ENCODE data around the gene AREL1.

Gene AREL1

DNA sequence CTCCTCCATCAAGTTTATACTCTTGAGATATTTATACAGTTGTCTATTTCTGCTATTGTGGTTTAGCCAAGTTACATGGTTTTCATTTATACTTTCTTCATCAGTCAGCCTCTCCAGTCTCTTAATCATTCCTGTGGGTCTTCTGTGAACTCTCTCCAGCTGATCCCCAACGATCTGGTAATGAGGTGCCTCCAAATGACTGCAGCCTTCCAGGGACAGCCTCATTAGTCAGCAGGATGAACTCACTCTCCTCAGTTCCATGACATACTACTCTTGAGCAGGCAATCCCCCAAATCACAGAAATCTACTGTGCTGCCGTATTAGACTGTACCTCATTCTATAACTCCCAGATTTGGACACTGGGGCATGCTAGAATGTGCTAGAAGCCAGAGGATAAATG is 15.3 kb downstream of the AREL1 start:
- no peak for DNase-seq (ENCODE audit: low read depth in 2 of 2)

DNA sequence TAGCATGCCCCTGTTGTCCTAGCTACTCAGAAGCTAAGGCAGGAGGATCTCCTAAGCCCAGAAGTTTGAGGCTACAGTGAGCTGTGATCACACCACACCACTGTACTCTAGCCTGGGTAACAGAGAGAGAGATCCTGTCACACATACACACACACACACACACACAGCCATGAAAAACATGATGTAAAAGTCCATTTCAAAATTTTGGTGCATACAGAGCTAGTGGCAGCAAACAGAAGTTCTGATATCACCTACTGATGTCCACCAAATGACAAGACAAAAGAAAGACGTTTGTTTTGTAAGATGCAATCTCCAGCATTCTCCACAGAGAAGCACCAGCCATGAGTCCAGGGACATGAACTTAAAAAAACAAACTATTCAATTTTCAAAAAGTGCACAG is 15.9 kb downstream of the AREL1 start:
- DNase-seq (ENCODE audit: low read depth in 2 of 2): no peak

DNA sequence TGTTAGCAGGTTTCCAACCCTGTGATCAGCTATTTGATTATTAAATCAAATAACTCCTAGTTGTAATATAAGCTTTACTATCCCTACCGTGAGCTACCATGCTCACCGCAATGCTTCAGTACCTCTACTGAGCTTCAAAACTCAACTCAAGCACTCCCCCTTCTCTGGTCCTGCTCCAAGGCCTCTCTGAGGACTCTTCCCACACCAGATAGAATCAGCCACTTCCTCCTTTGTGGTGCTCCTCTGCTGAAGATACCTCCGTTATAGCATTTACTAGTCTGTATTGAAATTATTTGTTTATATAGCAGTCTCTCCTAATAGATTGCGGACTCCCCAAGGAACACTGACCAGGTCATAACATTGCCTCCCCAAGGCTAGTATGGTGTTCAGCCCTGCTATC is 17.5 kb downstream of the AREL1 start:
- no peak for DNase-seq (ENCODE audit: low read depth in 2 of 2)

DNA sequence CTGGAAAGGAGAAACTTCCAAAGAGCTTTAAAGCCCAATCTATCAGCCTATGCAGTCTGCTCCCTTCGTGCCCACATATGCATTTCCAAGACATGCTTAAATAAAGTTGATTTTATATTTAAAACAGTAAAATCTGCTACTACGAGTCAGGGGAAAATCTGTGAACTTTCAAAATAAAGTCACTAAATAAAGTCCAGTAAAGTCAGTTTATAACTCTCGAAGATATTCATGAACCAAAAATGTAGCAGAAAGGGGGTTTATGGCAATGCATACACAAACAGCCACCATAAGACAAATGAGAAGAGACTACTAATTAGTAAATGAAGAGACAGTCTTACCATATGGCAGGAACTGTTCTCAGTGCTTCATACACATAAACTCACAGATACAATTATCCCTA is 19.7 kb downstream of the AREL1 start:
- no peak for DNase-seq (ENCODE audit: low read depth in 2 of 2)

DNA sequence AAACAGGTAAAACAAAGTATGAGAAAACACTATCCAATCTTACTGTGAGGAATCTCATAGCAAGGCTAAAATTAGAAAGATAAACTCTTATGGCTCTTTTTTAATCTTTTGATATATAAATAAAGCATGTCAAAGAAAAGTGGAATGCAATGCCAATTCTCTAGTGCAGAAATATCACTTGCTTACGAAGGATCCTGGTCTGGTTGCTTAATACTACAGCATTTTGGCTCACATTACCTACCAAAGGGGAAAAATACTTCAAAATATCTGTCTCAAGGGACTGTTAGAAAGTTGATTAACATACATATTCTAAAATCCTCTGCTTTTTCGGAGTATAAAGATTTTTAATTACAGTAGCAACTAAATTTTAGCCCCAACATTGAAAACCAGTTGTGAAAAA is 21.4 kb downstream of the AREL1 start:
- no peak for DNase-seq (ENCODE audit: low read depth in 2 of 2)

DNA sequence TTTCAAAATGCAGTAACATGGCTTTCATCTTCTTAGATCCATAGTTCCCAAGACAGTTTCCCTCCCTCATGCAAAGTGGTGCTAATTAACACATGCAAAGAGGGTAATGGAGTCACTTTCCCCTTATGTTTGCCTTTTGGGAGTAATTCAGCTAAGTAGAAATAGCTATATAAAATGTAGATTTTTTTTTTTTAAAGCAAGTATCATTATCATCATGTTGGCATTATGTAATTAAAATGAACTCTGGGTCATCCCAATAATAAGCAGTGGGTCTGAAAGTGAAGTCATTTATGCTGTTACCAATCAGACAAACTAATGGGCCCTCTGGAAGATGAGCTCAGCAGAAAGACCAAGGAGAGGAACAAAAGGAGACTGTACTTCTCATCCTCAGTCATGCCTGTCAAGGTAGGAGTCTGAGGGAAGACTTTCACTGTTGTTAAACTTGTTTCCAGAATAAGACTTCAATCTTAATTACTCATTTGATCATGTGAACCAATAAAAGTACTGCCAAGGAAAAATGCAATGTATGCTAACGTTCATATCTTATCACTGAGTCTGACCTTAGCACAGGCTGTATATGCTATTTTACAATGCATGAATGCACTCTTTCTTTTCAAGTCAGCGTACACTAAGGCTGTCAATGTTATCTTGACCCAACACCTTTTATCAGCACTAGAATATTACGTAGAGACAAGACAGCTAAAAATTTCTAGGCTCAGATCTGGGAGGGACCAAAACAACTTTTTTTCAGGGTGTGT is 26.8 kb downstream of the AREL1 start:
- no peak for DNase-seq (ENCODE audit: low read depth in 2 of 2)

DNA sequence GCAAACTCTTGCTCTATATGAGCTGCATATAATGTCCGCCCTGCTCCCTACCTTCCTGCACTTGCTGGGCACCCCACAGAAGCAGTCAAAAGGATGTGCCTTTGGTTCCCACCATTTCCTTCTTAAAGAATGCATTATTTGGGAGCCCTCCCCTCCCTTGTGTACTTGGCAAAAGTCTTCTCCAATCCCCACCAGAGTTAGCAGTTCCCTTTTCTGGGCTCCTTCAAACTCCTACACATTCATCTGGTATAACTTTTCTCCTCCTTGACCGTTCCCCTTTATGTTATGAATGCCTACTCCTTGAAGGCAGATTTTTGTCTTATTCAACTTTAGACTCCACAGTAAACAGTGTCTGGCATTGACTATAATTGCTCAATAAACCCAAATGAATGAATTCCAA is 27.8 kb downstream of the AREL1 start:
- no peak for DNase-seq (ENCODE audit: low read depth in 2 of 2)

DNA sequence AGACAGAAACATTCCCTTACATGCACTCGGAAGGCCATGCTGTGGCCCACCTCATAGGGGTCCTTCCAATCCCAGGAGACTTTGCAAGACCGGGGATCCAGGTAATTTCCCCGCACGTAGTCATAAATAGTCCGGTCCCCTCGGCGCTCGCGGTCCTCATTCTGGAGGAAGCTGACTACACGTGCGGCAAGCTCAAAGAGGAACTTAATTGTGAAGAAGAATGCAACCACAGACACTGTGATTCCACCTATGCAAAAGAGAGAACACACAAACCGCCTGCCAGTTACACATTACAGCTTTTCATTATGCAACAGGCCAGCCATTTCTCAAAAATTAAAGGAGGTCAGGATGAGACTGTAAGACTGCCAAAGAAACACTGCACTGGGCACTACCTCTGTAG is 28.4 kb downstream of the AREL1 start:
- no peak for DNase-seq (ENCODE audit: low read depth in 2 of 2)

DNA sequence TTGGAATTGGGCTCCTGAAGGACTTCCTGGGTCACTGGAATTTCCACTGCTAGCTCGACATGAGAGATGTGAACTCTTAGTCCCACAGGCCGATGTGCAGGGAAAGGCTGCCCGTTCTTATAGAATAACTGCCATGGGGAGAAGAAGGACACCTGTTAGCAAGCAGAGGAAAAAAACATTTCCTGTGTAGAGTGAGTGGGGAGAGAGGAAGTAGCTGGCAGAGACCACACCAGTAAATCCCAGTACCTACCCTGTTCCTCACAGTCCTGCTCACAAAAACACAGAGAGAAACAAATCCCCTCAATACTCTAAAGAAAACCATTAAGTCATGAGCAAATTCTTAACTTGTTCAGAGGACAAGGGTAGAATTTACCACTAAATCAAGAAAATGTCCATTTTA is 29.5 kb downstream of the AREL1 start:
- no peak for DNase-seq (ENCODE audit: low read depth in 2 of 2)

DNA sequence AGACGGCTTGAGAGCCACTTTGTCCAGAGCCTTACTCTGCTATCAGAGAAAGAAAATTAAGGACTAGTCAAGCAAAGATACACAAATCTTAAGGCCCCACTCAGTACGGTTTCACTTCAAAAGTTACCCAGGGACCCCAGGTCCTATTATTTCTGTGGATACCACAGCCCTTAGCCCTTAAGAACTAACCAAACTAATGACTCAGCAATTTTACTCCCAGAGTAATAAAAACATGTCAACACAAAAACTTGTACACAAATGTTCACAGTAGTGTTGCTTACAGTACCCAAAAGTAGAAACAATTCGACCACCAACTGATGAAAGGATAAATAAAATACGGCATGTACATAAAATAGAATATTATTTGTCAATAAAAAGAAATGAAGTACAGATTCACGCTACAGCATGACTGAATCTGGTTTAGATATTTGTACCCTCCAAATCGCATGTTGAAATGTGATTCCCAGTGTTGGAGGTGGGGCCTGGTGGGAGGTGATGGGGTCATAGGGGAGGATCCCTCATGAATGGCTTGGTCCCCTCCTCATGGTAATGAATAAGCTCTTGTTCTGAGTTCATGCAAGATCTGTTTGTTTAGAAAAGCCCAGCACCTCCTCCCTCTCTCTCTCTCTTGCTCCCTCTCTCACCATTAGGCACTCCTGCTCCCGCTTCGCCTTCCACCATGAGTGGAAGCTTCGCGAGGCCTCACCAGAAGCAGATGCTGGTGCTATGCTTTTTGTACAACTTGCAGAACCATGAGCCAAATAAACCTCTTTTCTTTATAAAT is 30.5 kb downstream of the AREL1 start:
- DNase-seq (ENCODE audit: low read depth in 2 of 2): no peak

DNA sequence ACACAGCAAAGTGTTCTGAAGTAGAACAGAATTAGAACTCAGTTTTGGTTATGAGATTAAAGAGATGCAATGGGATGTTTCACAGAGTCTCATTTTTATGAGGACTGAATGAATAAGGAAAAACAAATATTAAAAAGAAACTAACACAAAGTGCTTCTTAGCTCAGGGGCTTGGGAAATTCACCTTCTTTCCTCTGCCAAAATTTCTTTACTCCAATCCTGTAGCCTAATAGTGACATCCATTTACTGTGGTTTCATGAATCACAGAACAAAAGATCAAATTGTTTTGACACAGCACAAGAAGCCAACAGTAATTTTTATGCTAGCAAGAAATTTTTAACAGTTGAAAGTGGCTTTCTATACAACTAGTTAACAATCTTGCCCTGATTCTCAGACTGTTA is 37.7 kb downstream of the AREL1 start:
- DNase-seq (ENCODE audit: low read depth in 2 of 2): no peak

DNA sequence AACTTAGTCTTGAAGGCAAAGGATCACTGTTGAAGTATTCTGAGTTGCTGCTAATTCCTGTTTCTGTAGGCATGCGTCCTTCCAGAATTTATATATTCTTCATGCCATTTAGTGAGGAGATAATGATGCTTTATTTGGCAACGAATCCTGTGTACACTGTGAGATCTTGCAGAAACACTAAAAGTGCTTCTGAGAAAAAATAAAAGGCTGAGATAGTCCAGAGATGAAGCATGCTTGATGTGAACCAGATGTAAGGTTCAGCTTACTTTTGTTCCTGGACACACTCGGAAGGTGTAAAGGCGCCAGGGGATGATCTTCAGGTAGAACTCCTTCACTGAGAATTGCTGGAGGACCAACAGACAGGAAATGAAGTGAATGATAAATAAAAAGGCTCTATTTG is 39.1 kb downstream of the AREL1 start:
- no peak for DNase-seq (ENCODE audit: low read depth in 2 of 2)

DNA sequence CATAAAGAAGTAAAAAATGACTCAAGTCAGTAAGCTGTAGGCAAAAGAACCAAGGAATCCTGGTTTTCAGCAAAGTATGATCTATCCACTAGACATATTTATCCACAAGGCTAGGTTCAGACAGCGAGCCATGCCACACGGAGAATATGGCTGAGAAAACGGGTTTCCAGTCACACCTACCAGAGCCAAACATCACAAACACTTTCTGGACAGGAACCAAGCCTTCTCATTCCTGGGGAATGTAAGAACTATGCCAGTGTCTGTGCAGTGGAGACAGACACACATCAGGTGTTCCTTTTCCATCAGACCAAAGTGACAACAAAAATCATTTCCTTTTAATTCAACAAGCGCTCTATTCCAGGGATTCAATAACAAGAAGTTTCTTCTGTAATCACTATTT is 41.1 kb downstream of the AREL1 start:
- DNase-seq (ENCODE audit: low read depth in 2 of 2): no peak

DNA sequence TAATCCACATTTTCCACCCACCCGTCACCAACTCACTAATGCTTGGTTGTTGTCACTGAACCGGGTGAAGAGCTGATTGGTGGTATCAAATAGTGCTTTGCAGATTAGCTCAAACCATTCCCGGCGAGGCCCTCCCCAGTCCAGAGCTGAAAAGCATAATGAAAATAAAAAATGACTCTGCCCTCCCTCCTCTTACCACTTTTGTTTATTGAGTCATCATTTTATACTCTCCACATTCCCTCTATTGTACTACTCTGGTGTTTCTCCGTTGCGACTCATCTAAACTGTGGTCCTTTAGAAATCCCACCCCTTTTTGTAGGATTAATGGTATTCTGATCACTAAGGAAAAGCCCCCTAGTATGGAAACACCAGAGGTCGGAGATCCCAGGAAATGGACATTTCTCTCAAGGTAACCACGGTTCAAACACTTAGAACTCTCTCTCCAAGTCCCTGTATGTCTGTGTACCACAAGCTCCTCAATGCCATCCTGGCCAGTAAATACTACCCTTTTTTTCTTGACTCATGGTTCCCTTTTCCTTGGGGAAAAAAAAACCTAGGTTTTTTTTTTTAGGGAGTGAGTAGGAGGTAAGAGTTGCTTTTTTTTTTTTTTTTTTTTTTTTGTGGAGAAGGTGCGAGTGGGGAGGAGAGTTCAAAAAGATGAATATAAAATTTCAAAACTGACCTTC is 42.0 kb downstream of the AREL1 start:
- DNase-seq (ENCODE audit: low read depth in 2 of 2): no peak

DNA sequence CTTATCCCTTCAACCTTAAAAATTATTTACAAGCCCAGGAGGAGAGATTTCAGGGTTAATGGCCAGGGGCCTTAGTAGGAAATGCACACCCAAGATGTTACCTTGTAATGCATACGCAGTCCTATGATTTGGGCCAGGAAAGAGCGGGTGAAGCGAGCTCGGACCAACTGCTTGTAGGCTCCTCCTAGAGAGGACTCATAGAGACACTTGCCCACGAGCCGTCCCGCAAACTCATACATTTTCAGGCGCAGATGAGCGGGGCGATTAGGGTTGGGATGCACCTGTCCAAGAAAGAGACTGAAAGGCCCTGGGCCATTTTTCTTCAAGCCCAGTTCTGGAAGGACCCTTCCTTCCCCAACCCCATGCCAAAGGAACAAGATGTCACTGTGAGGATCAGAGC is 43.0 kb downstream of the AREL1 start:
- no peak for DNase-seq (ENCODE audit: low read depth in 2 of 2)

DNA sequence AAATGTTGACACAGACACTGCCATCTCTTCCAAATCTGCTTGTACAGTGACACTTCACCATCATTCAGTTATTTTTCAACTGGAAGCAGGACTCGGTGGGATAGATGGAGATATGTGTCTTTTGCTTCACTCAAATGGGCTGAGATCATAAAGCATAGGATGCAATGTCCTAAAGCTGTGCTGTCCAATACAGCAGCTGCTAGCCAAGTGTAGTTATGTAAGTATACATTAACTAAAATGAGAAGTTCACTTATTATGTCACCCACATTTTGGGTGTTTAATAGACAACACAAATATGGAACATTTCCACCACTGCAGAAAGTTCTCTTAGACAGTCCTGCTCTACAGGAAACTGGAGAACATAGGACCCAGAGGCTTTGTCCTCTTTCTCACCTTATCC is 43.6 kb downstream of the AREL1 start:
- no peak for DNase-seq (ENCODE audit: low read depth in 2 of 2)

DNA sequence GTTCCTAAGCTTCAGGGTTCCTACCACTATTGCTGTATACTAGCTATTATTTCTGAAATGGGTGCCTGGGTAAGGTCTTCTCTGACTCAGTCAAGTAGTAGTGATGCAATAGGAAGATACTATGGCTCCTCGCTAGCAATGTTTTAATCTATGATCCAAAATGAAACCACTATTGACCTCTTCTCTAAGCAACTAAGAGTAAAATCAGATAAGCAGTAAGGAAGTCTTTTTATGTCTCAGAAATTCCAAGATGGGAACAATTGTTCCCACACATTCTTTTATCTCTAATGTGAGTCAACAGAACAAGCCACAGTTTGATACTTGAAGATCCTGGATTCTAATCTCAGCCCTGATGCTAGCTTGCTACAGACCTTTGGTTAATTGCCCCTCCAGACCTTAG is 45.1 kb downstream of the AREL1 start:
- no peak for DNase-seq (ENCODE audit: low read depth in 2 of 2)

DNA sequence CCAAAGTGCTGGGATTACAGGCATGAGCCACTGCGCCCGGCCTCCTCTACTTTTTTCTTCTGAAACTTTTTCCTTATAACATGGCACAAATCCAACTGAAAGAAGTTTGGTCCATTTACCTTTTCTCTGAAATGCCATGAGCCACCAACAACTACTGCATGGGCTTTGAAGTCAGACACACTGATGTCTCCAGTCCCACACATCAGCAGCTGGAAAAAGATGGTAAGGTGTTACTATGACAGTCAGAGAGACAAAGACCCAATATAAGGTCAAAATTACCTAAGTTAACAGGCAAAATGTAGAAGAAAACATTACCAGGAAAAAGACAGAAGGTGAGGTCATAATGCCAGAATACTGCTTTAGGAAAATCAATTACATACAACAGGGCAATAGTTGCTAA is 48.2 kb downstream of the AREL1 start:
- no peak for DNase-seq (ENCODE audit: low read depth in 2 of 2)

DNA sequence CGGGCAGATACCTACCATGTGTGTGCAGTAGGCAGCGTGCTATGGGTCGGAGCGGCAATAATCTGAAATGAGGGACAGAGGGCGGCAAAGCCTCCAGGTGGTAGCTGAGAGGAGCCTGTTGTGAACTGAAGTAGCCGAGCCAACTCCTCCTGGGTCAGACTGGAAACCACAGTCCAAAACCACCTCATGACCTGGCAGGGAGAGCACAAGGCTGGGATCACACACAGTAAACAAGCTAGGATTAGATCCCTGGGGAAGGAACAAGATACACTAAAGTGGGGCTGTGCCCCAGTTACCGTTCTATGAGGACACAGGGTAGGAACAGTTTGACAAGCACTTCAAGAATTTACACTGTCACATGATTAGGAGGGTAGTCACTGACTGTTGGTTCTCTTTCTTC is 49.0 kb downstream of the AREL1 start:
- no peak for DNase-seq (ENCODE audit: low read depth in 2 of 2)

DNA sequence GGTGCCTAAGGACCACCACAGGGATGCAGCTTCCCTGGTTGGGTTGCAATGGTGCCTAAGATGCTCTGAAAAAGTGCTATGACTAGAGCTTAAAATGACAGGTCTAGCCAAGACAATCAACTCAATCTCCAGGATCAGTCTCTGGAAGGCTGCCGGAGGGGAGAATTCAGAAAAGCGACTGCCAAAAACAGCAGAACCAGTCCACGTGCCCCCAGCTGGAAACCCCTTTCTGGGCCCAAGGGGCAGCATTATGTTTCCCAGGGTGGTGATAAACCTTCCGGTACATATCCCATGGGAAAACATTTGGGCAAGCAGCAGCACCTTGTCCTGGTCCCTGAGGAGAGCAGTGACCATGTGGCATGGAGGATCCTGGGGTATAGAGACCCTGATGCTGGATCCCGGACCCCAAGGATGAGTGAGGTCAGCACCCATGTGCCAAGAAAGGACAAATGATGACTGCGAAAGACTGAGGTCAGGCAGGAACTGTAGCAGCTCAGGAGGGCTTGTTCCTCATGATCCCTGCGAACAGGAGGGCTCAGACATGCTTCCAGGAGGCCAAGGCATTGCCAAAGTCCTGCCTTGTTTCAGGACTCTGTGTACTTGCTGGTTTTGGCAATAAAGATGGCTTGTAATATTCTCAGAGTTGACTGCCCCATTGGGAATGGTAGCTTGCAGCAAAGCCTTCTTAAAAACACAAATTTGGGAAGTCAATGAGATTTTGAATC is 51.0 kb downstream of the AREL1 start:
- DNase-seq (ENCODE audit: low read depth in 2 of 2): no peak

DNA sequence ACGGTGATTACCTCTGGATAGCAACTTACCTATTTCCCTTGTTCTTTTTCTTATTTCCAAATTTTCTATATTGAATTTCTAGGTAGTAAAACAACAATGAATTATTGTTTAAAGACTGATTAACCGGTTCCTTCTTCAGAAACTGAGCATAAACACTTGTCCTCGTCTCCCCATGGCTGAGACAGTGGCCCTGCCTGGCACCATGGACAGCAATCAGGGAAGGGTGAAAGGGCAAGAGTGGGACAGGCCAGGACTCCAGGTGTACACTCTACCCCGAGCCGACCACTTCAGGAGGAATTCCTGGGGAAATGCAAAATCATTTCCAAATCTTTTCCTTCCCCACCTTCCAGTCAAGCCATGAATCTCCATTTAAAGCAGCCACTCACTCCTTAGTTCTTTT is 52.0 kb downstream of the AREL1 start:
- no peak for DNase-seq (ENCODE audit: low read depth in 2 of 2)

DNA sequence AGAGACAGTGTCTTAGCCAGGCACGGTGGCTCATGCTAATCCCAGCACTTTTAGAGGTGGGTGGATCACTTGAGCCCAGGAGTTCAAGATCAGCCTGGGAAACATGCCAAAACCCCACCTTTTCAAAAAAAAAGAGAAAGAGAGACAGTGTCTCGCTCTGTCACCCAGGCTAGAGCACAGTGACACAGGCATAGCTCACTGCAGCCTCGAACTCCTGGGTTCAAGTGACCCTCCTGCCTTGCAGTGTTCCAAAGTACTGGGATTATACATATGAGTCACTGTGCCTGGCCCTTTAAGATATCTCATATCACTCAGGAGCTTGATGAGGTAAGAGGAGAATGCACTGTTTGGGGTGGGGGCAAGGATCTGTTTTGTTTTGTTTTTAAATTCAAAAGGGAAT is 52.7 kb downstream of the AREL1 start:
- no peak for DNase-seq (ENCODE audit: low read depth in 2 of 2)
